ENCODE data around the gene SETD2. TPM values are rescaled to one million over a fixed set of nuclear protein-coding genes. Genes with fewer than 3 reads are reported as not detected.

The SETD2 gene
- total and polyA plus RNA-seq, 2 donors (not counting 1 experiment from before 2014, with no cell fraction given) = 22.6 to 91.4 TPM

- Histone ChIP-seq H3K9me3 (ENCODE audit: control extremely low read depth in 1 of 3, control insufficient read depth in 2 of 3, insufficient read depth in 1 of 3, low read length in 2 of 3) (no peaks in the 10 kb centered on the region), H3K27me3 (replicated peaks in 1 of 4; ENCODE audit: control extremely low read depth in 1 of 4, control insufficient read depth in 3 of 4, insufficient read depth in 4 of 4, low read length in 3 of 4) (no peaks in the 10 kb centered on the region), H3K9ac (ENCODE audit: low read length) (no peak overlapping the region), H3K79me2 (ENCODE audit: control insufficient read depth, insufficient read depth, low read length) (peaks cover 24% of the 10 kb centered on the region), H3K4me3 (ENCODE audit: control extremely low read depth in 1 of 5, extremely low read depth in 1 of 5, insufficient read depth in 1 of 5, low read depth in 2 of 5, low read length in 4 of 5) (no peak overlapping the region), H3K4me2 (replicated peaks; ENCODE audit: low read depth, low read length, poor library complexity, severe bottlenecking) (no peak overlapping the region), H3K4me1 (ENCODE audit: control insufficient read depth in 2 of 2, insufficient read depth in 2 of 2, low read length in 2 of 2) (peaks cover 13 to 26% of the 10 kb centered on the region in 2 donors), H2AFZ (ENCODE audit: insufficient read depth, low read depth, low read length, poor library complexity, severe bottlenecking) (no peak overlapping the region), H4K20me1 (ENCODE audit: control insufficient read depth, insufficient read depth, low read length, poor library complexity, severe bottlenecking) (no peaks in the 10 kb centered on the region), H3K27ac (ENCODE audit: low read length in 2 of 2) (no peak overlapping the region), H3K36me3 (replicated peaks in 1 of 2; ENCODE audit: control extremely low read depth in 1 of 2, control insufficient read depth in 1 of 2, extremely low read depth in 1 of 2, insufficient read depth in 2 of 2, low read length in 1 of 2) (peaks cover 0 to 32% of the 10 kb centered on the region in 2 experiments)
- Mint-ChIP-seq H3K4me3 (no peak overlapping the region), H3K4me1 (peaks cover 23% of the 10 kb centered on the region), H3K27me3 (no peaks in the 10 kb centered on the region), H3K27ac (no peak overlapping the region), H3K9me3 (ENCODE audit: insufficient read depth) (no peaks in the 10 kb centered on the region)
- POLR2A ChIA-PET = no interaction called here
- intact Hi-C loops (cut with micrococcal nuclease) = no loop called here
- CTCF ChIA-PET = interaction anchor here (1.8 to 12.1 kb wide), 2 partner anchors 66 to 129 kb away, joined by 6 to 146 read pairs; no protein-coding TSS in a partner anchor
- WGBS (ENCODE audit: insufficient coverage) = 98% methylated on average over 29 of the region's 29 CpGs
- ATAC-seq (ENCODE audit: low read depth) (no peak), DNase-seq (no peak)
- TF ChIP-seq EZH2 (IDR thresholded peaks at IDR 0.05; ENCODE audit: borderline replicate concordance, insufficient read depth, low read depth, low read length, poor library complexity, severe bottlenecking) (no peak), CTCF (IDR thresholded peaks at IDR 0.05) (no peak)
Observed at GRCh38 chr3:46994801-46995731, 168.8 kb downstream of the SETD2 start.

DNA sequence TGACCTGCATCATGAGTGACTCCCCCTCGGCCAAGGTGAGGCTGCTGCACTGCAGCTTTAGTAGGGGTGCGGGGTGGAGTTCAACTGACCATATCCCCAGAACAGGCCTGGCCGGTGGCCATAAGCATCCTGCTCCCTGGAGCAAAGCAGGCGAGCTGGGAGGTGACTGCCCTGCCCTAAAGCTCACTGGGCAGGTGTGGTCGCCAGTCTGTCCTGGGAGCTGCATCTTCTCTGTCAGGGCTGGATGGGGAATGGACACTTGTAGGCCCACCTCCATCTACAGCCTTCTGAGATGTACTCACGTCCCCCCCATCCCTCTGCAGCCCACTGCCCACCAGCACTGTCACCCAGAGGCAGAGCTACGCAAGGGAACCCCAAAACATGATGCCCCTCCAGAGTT lies 169.9 kb downstream of the SETD2 start:
- CTCF ChIA-PET = interaction anchor here (0.8 to 12.1 kb wide), 3 partner anchors 14 to 128 kb away, joined by 3 to 146 read pairs (median 6); no protein-coding TSS in a partner anchor
- H3K9me3 ChIP-seq (ENCODE audit: control extremely low read depth in 1 of 3, control insufficient read depth in 2 of 3, insufficient read depth in 1 of 3, low read length in 2 of 3) = no peaks in the 10 kb centered on the region
- no peak for ATAC-seq (ENCODE audit: low read depth)
- no peaks in the 10 kb centered on the region for H3K9me3 Mint-ChIP-seq (ENCODE audit: insufficient read depth)
- peaks cover 0 to 22% of the 10 kb centered on the region in 2 experiments for H3K36me3 ChIP-seq (replicated peaks in 1 of 2; ENCODE audit: control extremely low read depth in 1 of 2, control insufficient read depth in 1 of 2, extremely low read depth in 1 of 2, insufficient read depth in 2 of 2, low read length in 1 of 2)
- no peak overlapping the region for H3K27ac Mint-ChIP-seq
- WGBS (ENCODE audit: insufficient coverage) = 94% methylated on average over 7 of the region's 7 CpGs
- H3K27me3 ChIP-seq (replicated peaks in 1 of 4; ENCODE audit: control extremely low read depth in 1 of 4, control insufficient read depth in 3 of 4, insufficient read depth in 4 of 4, low read length in 3 of 4) = no peaks in the 10 kb centered on the region
- TF ChIP-seq CTCF (IDR thresholded peaks at IDR 0.05) (no peak), EZH2 (IDR thresholded peaks at IDR 0.05; ENCODE audit: borderline replicate concordance, insufficient read depth, low read depth, low read length, poor library complexity, severe bottlenecking) (no peak)
- POLR2A ChIA-PET = no interaction called here
- peaks cover 17% of the 10 kb centered on the region for H3K79me2 ChIP-seq (ENCODE audit: control insufficient read depth, insufficient read depth, low read length)
- peaks cover 16 to 32% of the 10 kb centered on the region in 2 donors for H3K4me1 ChIP-seq (ENCODE audit: control insufficient read depth in 2 of 2, insufficient read depth in 2 of 2, low read length in 2 of 2)
- no peaks in the 10 kb centered on the region for H3K27me3 Mint-ChIP-seq
- no peak overlapping the region for H3K9ac ChIP-seq (ENCODE audit: low read length)
- no peak overlapping the region for H2AFZ ChIP-seq (ENCODE audit: insufficient read depth, low read depth, low read length, poor library complexity, severe bottlenecking)
- H3K4me2 ChIP-seq (replicated peaks; ENCODE audit: low read depth, low read length, poor library complexity, severe bottlenecking) = no peak overlapping the region
- intact Hi-C loops (cut with micrococcal nuclease) = no loop called here
- no peak overlapping the region for H3K27ac ChIP-seq (ENCODE audit: low read length in 2 of 2)
- H3K4me1 Mint-ChIP-seq = peaks cover 33% of the 10 kb centered on the region
- no peaks in the 10 kb centered on the region for H4K20me1 ChIP-seq (ENCODE audit: control insufficient read depth, insufficient read depth, low read length, poor library complexity, severe bottlenecking)
- no peak overlapping the region for H3K4me3 ChIP-seq (ENCODE audit: control extremely low read depth in 1 of 5, extremely low read depth in 1 of 5, insufficient read depth in 1 of 5, low read depth in 2 of 5, low read length in 4 of 5)
- no peak overlapping the region for H3K4me3 Mint-ChIP-seq
- DNase-seq = no peak

All from B cell (primary cell).